ENCODE data around the gene ZFTA. TPM values are rescaled to one million over a fixed set of nuclear protein-coding genes. Genes with fewer than 3 reads are reported as not detected.
A peak's percentile ranks its signal among the peaks of the same experiment; 100 is the strongest.

The ZFTA gene
- total and polyA plus RNA-seq, 8 donors: 9.2 to 40.0 (median 32.4) TPM

GRCh38 chr11:63793161-63793560 is 24.6 kb upstream of the ZFTA start:
- Histone ChIP-seq H3K36me3 (no peaks in the 10 kb centered on the region), H3K27me3 (no peaks in the 10 kb centered on the region), H3K4me3 (no peak overlapping the region), H3K27ac (no peak overlapping the region), H3K4me1 (no peaks in the 10 kb centered on the region), H3K9me3 (peaks cover 0 to 28% of the 10 kb centered on the region in 2 donors)
- intact Hi-C loops (cut with DNase I): no loop called here
- no peak for TF ChIP-seq CTCF (IDR thresholded peaks at IDR 0.05)
- DNase-seq (no peak), ATAC-seq (peak; percentile 33)

- Histone ChIP-seq H3K27ac (no peak overlapping the region), H3K36me3 (no peaks in the 10 kb centered on the region), H3K9me3 (peaks cover 0 to 28% of the 10 kb centered on the region in 2 donors), H3K4me1 (no peaks in the 10 kb centered on the region), H3K27me3 (no peaks in the 10 kb centered on the region), H3K4me3 (no peak overlapping the region)
- DNase-seq (no peak), ATAC-seq (no peak)
- intact Hi-C loops (cut with DNase I): no loop called here
- no peak for TF ChIP-seq CTCF (IDR thresholded peaks at IDR 0.05)
Measured at GRCh38 chr11:63791495-63792167, 23.1 kb upstream of the ZFTA start.

- no peaks in the 10 kb centered on the region for H3K27me3 ChIP-seq
- H3K36me3 ChIP-seq: no peaks in the 10 kb centered on the region
- ATAC-seq (no peak), DNase-seq (no peak)
- no peak overlapping the region for H3K27ac ChIP-seq
- H3K4me1 ChIP-seq: no peaks in the 10 kb centered on the region
- no peak for TF ChIP-seq CTCF (IDR thresholded peaks at IDR 0.05)
- H3K9me3 ChIP-seq: peaks cover 0 to 3% of the 10 kb centered on the region in 2 donors
- no peak overlapping the region for H3K4me3 ChIP-seq
- intact Hi-C loops (cut with DNase I): no loop called here
Measured at GRCh38 chr11:63785823-63786222, 17.2 kb upstream of the ZFTA start.

- Histone ChIP-seq H3K27me3 (no peaks in the 10 kb centered on the region), H3K4me3 (no peak overlapping the region), H3K4me1 (no peaks in the 10 kb centered on the region), H3K9me3 (no peaks in the 10 kb centered on the region), H3K36me3 (no peaks in the 10 kb centered on the region), H3K27ac (no peak overlapping the region)
- peak; percentile 76 for ATAC-seq
- peak in 1 of 4 donors; percentile 40 for DNase-seq
- no peak for TF ChIP-seq CTCF (IDR thresholded peaks at IDR 0.05)
- intact Hi-C loops (cut with DNase I): no loop called here
Measured at GRCh38 chr11:63783925-63784592, 15.5 kb upstream of the ZFTA start.

GRCh38 chr11:63782749-63783148 is 14.2 kb upstream of the ZFTA start:
- ATAC-seq (no peak), DNase-seq (no peak)
- intact Hi-C loops (cut with DNase I): no loop called here

More at GRCh38 chr11:63782749-63783148, 14.2 kb upstream of the ZFTA start:
- Histone ChIP-seq H3K36me3 (no peaks in the 10 kb centered on the region), H3K4me1 (no peaks in the 10 kb centered on the region), H3K4me3 (no peak overlapping the region), H3K9me3 (no peaks in the 10 kb centered on the region), H3K27ac (no peak overlapping the region), H3K27me3 (no peaks in the 10 kb centered on the region)
- TF ChIP-seq CTCF (IDR thresholded peaks at IDR 0.05): no peak

All from left lung (tissue), 10 donors.